Peyer's patch (tissue), 4 donors: ENCODE results near the gene TMEM86B.

ENCODE experiments used
- POLR2A ChIP-seq, 2 donors: fragments of 450-650 bp; IDR thresholded peaks; one replicate each; pipeline ENCODE4 v1.5.1; 2017; ENCODE audit warnings: antibody characterized with exemption in 2 of 2, mild to moderate bottlenecking in 2 of 2, moderate library complexity in 2 of 2
- TF ChIP-seq, protein P1 (sequence below), 6 experiments: fragments of 450-650 bp in 4 of 6; fragments of 200-600 bp in 2 of 6; sonication (generic) in 1 of 6; IDR thresholded peaks; one replicate each; pipeline ENCODE4 v1.5.1; 2017 to 2019; ENCODE audit warnings: antibody characterized with exemption in 6 of 6, mild to moderate bottlenecking in 3 of 6, moderate library complexity in 1 of 6

GRCh38 chr19:55228015-55228391 lies 560 bp downstream of the TMEM86B start:
- TF ChIP-seq, protein P1, sequence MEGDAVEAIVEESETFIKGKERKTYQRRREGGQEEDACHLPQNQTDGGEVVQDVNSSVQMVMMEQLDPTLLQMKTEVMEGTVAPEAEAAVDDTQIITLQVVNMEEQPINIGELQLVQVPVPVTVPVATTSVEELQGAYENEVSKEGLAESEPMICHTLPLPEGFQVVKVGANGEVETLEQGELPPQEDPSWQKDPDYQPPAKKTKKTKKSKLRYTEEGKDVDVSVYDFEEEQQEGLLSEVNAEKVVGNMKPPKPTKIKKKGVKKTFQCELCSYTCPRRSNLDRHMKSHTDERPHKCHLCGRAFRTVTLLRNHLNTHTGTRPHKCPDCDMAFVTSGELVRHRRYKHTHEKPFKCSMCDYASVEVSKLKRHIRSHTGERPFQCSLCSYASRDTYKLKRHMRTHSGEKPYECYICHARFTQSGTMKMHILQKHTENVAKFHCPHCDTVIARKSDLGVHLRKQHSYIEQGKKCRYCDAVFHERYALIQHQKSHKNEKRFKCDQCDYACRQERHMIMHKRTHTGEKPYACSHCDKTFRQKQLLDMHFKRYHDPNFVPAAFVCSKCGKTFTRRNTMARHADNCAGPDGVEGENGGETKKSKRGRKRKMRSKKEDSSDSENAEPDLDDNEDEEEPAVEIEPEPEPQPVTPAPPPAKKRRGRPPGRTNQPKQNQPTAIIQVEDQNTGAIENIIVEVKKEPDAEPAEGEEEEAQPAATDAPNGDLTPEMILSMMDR (IDR thresholded peaks at IDR 0.05) = no peak
- no peak for TF ChIP-seq POLR2A (IDR thresholded peaks at IDR 0.05)
